Upper lobe of left lung (tissue), 4 donors: ENCODE data around the gene KATNBL1.

Experiments used
- POLR2A ChIP-seq, 4 donors: fragments of 450-650 bp; IDR thresholded peaks; one replicate each; pipeline ENCODE4 v1.5.1; 2016 to 2017; ENCODE audit warnings: antibody characterized with exemption in 4 of 4, mild to moderate bottlenecking in 2 of 4
- POLR2AphosphoS5 ChIP-seq, 2 donors: sonication (generic); formaldehyde crosslinking; IDR thresholded peaks; one replicate each; pipeline ENCODE4 v1.5.1; 2017; ENCODE audit warnings: antibody characterized with exemption in 2 of 2
- TF ChIP-seq, protein P1 (sequence below), 6 experiments: fragments of 450-650 bp in 4 of 6; fragments of 200-600 bp in 2 of 6; sonication (generic) in 2 of 6; IDR thresholded peaks; one replicate each; pipeline ENCODE4 v1.5.1; 2016 to 2019; ENCODE audit warnings: antibody characterized with exemption in 6 of 6

GRCh38 chr15:34119291-34119690 lies 90.6 kb downstream of the KATNBL1 start:
- TF ChIP-seq, protein P1, sequence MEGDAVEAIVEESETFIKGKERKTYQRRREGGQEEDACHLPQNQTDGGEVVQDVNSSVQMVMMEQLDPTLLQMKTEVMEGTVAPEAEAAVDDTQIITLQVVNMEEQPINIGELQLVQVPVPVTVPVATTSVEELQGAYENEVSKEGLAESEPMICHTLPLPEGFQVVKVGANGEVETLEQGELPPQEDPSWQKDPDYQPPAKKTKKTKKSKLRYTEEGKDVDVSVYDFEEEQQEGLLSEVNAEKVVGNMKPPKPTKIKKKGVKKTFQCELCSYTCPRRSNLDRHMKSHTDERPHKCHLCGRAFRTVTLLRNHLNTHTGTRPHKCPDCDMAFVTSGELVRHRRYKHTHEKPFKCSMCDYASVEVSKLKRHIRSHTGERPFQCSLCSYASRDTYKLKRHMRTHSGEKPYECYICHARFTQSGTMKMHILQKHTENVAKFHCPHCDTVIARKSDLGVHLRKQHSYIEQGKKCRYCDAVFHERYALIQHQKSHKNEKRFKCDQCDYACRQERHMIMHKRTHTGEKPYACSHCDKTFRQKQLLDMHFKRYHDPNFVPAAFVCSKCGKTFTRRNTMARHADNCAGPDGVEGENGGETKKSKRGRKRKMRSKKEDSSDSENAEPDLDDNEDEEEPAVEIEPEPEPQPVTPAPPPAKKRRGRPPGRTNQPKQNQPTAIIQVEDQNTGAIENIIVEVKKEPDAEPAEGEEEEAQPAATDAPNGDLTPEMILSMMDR (IDR thresholded peaks at IDR 0.05) = no peak
- TF ChIP-seq POLR2A (IDR thresholded peaks at IDR 0.05) = no peak
- no peak for TF ChIP-seq POLR2AphosphoS5 (IDR thresholded peaks at IDR 0.05)
